Measurements from ENCODE around the gene MAEL. TPM values are rescaled to one million over a fixed set of nuclear protein-coding genes. Genes with fewer than 3 reads are reported as not detected.

The MAEL gene
- total and polyA plus RNA-seq, 9 donors, result 0.20 to 0.46 (median 0.34) TPM; not detected in 6

DNA sequence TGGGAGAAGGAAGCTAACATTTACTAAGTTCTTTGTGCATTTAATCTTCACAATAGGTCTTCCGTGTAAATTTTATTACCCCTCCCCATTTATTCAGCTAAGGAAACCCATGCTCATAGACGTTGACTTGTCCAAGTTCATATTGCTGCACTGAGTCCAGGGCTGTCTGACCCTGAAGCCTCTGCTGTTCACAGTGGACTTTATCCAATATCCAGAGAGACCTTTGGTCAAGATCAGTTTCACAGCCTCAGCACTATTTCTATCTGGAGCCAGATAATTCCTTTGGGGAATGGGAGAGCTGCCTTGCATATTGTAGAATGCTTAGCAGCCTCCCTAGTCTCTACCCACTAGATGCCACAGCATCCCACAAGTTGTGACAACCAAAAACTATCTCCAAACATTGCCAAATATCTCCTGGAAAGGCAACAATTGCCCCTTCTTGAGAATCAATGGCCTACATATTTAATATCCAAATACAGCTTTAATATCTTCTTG lies 40.2 kb upstream of the MAEL start:
- no peaks in the 10 kb centered on the region for H3K36me3 ChIP-seq
- WGBS, 3 donors, result 71 to 75% (median 73%) methylated on average over 2 of the region's 2 CpGs
- no peak overlapping the region for H3K27ac ChIP-seq
- intact Hi-C loops (cut with DNase I), result no loop called here
- no peaks in the 10 kb centered on the region for H3K27me3 ChIP-seq
- TF ChIP-seq EP300 (IDR thresholded peaks at IDR 0.05), result no peak
- no peak for TF ChIP-seq POLR2A (IDR thresholded peaks at IDR 0.05)
- TF ChIP-seq, protein P1, sequence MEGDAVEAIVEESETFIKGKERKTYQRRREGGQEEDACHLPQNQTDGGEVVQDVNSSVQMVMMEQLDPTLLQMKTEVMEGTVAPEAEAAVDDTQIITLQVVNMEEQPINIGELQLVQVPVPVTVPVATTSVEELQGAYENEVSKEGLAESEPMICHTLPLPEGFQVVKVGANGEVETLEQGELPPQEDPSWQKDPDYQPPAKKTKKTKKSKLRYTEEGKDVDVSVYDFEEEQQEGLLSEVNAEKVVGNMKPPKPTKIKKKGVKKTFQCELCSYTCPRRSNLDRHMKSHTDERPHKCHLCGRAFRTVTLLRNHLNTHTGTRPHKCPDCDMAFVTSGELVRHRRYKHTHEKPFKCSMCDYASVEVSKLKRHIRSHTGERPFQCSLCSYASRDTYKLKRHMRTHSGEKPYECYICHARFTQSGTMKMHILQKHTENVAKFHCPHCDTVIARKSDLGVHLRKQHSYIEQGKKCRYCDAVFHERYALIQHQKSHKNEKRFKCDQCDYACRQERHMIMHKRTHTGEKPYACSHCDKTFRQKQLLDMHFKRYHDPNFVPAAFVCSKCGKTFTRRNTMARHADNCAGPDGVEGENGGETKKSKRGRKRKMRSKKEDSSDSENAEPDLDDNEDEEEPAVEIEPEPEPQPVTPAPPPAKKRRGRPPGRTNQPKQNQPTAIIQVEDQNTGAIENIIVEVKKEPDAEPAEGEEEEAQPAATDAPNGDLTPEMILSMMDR (IDR thresholded peaks at IDR 0.05), result no peak
- no peaks in the 10 kb centered on the region for H3K9me3 ChIP-seq
- H3K4me3 ChIP-seq, result no peak overlapping the region
- H3K4me1 ChIP-seq (ENCODE audit: insufficient read depth), result no peaks in the 10 kb centered on the region
- DNase-seq, result no peak

DNA sequence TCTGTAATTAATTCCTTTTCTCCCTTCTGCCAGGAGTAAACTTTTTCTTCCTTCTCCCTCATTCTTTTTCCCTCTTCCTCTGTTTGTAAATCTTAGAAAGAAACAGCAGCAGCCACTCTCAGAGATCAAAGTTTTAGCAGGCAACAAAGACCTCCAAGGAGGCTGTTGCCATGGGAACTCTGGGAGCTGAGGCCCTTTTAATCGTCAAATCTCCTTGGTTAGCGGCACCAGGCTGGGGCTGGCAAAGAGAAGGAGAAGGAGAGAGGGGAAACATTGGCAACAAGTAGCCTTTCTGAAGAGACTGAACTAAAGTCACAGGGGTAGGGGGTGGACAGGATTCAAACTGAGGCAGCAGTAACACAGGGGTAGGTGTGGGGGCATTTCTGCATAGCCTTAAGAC lies 38.9 kb upstream of the MAEL start:
- Histone ChIP-seq H3K4me1 (ENCODE audit: insufficient read depth) (no peaks in the 10 kb centered on the region), H3K9me3 (no peaks in the 10 kb centered on the region), H3K36me3 (no peaks in the 10 kb centered on the region), H3K27ac (no peak overlapping the region), H3K4me3 (no peak overlapping the region), H3K27me3 (no peaks in the 10 kb centered on the region)
- TF ChIP-seq EP300 (IDR thresholded peaks at IDR 0.05) (no peak), POLR2A (IDR thresholded peaks at IDR 0.05) (no peak)
- TF ChIP-seq, protein P1 (IDR thresholded peaks at IDR 0.05), result no peak
- WGBS, 3 donors, result 55 to 66% (median 63%) methylated on average over 2 of the region's 2 CpGs
- intact Hi-C loops (cut with DNase I), result no loop called here
- no peak for DNase-seq

DNA sequence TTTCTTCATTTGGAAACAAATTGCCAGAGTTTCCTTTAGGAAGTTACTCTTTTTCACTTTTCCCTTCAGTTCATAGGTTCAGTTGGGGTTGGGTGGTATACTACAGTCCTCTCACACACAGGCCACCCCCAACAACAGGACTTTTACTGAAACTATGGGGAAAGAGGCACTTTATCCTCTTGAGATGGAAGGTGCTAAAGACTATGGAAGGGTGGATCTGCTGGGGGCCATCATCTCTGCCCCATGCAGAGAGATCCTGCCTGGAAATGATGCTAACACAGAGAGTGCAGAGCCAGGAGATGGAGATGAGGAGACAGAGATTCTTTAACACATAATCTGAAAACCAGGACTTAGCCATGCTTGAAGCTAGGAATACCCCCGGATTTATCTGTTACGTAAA lies 38.0 kb upstream of the MAEL start:
- H3K4me1 ChIP-seq (ENCODE audit: insufficient read depth), result no peaks in the 10 kb centered on the region
- DNase-seq, result no peak
- intact Hi-C loops (cut with DNase I), result no loop called here
- no peak overlapping the region for H3K27ac ChIP-seq
- no peaks in the 10 kb centered on the region for H3K27me3 ChIP-seq
- no peaks in the 10 kb centered on the region for H3K9me3 ChIP-seq
- 77 to 88% (median 78%) methylated on average over 2 of the region's 2 CpGs for WGBS, 3 donors
- no peak overlapping the region for H3K4me3 ChIP-seq
- no peak for TF ChIP-seq POLR2A (IDR thresholded peaks at IDR 0.05)
- TF ChIP-seq, protein P1 (IDR thresholded peaks at IDR 0.05), result no peak
- TF ChIP-seq EP300 (IDR thresholded peaks at IDR 0.05), result no peak
- H3K36me3 ChIP-seq, result no peaks in the 10 kb centered on the region

DNA sequence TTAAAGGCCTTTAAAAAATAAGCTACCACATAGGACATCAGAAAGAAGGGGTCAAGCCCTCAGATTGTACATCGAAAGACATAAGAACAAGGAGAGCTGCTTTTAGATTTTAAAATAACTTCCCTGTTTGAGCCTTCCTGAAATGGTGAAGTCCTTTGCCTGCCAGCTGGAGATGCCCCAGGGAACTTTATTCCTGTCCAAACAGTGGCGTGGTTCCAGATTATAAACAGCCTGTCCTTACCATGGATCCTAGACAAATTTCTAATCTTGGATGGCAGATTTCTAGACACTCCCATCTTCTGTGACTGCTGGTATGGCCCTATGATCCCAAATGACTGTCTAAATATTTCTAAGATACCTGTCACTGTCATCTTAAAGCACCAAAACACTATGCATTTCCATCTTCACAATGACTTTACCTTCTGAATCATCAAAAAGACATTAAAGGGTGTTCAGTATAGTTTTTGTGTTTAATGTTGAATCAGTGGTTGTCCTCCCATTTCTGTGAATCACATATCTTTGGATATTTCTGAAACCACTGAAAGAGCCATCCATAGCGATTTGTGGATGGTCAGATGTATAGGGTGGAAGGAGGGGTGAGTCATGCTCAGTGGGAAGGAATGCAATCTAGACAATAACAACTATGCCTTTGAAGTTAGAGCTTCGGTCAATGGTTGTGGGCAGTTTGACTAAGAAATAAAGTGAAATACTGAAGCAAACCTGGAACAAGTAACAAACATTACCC lies 36.9 kb upstream of the MAEL start:
- H3K27me3 ChIP-seq, result no peaks in the 10 kb centered on the region
- intact Hi-C loops (cut with DNase I), result no loop called here
- no peaks in the 10 kb centered on the region for H3K36me3 ChIP-seq
- no peaks in the 10 kb centered on the region for H3K4me1 ChIP-seq (ENCODE audit: insufficient read depth)
- 47 to 58% (median 54%) methylated on average over 4 of the region's 4 CpGs for WGBS, 3 donors
- no peak overlapping the region for H3K4me3 ChIP-seq
- no peak overlapping the region for H3K27ac ChIP-seq
- TF ChIP-seq, protein P1 (IDR thresholded peaks at IDR 0.05), result no peak
- no peak for TF ChIP-seq POLR2A (IDR thresholded peaks at IDR 0.05)
- no peak for TF ChIP-seq EP300 (IDR thresholded peaks at IDR 0.05)
- DNase-seq, result no peak
- no peaks in the 10 kb centered on the region for H3K9me3 ChIP-seq
